Panc1 (cell line): ENCODE measurements around the gene GMPPA. TPM values are rescaled to one million over a fixed set of nuclear protein-coding genes. Genes with fewer than 3 reads are reported as not detected.

ENCODE experiments used
- ATAC-seq: fragments of 200-7000 bp; cut with Tn5 transposase; 2 replicates; pipeline ENCODE4 v1.9.1; 2020; ENCODE audit warnings: mild to moderate bottlenecking, moderate library complexity
- BruUV-seq: library from RNA; stranded (reverse); fragments of 400-500 nt; replicated peaks from 2 replicates; lab custom pipeline; 2021; lab: Mats Ljungman, UMichigan
- CTCF ChIA-PET: fragments of 300-600 bp; sonication (Branson Sonifier 250); formaldehyde crosslinking; loops from one replicate; lab custom pipeline; 2022; ENCODE audit warnings: antibody characterized with exemption; lab: Charles Lee
- POLR2A ChIA-PET: fragments of 300-600 bp; sonication (Branson Sonifier 250); formaldehyde crosslinking; loops from one replicate; lab custom pipeline; 2022; ENCODE audit warnings: antibody characterized with exemption; lab: Charles Lee
- DNase-seq: peaks from one replicate; pipeline ENCODE4 v3.0.0-alpha.2; 2010; ENCODE audit warnings: low read depth, low spot score
- H3K27ac ChIP-seq: 2 replicates; pipeline ENCODE4 v1.5.1; 2011; ENCODE audit warnings: mild to moderate bottlenecking, low read length, inconsistent platforms
- H3K27me3 ChIP-seq: fragments of 200-500 bp; sonication (Bioruptor generic); 2 replicates; pipeline ENCODE4 v1.6.0; 2014; ENCODE audit warnings: low read length, inconsistent platforms; ENCODE audit not compliant: control insufficient read depth, insufficient read depth
- H3K36me3 ChIP-seq: fragments of 200-500 bp; sonication (Bioruptor generic); 2 replicates; pipeline ENCODE4 v1.5.1; 2014; ENCODE audit warnings: inconsistent platforms, mild to moderate bottlenecking, low read length, moderate library complexity; ENCODE audit not compliant: control insufficient read depth, insufficient read depth
- H3K4me1 ChIP-seq: 2 replicates; pipeline ENCODE4 v1.5.1; 2011; ENCODE audit warnings: inconsistent platforms, mild to moderate bottlenecking, low read length, moderate library complexity; ENCODE audit not compliant: control insufficient read depth, insufficient read depth
- H3K4me3 ChIP-seq, 2 experiments: 2 replicates each; pipeline ENCODE4 v1.5.1; 2011 to 2012; ENCODE audit warnings: low read depth in 2 of 2, low read length in 2 of 2, mild to moderate bottlenecking in 2 of 2, inconsistent platforms in 1 of 2, moderate library complexity in 1 of 2
- H3K9me3 ChIP-seq: fragments of 200-500 bp; sonication (Bioruptor generic); 2 replicates; pipeline ENCODE4 v1.5.1; 2014; ENCODE audit warnings: low read depth, mild to moderate bottlenecking, inconsistent platforms, low read length, moderate library complexity; ENCODE audit not compliant: control insufficient read depth, insufficient read depth
- CTCF ChIP-seq: fragments of 450-650 bp; IDR thresholded peaks from 2 replicates; pipeline ENCODE4 v1.5.1; 2017; ENCODE audit warnings: mild to moderate bottlenecking
- POLR2AphosphoS5 ChIP-seq: IDR thresholded peaks from 2 replicates; pipeline ENCODE4 v1.6.1; 2012; ENCODE audit warnings: mild to moderate bottlenecking, low read depth, low read length, moderate library complexity
- REST ChIP-seq, 2 experiments: IDR thresholded peaks; 2 replicates each; pipeline ENCODE4 v1.6.1; 2011 to 2012; ENCODE audit warnings: low read depth in 2 of 2, control low read depth in 1 of 2, low read length in 1 of 2, mild to moderate bottlenecking in 1 of 2, moderate library complexity in 1 of 2; ENCODE audit not compliant: insufficient read depth in 1 of 2
- SIN3A ChIP-seq: IDR thresholded peaks from 2 replicates; pipeline ENCODE4 v1.6.1; 2012; ENCODE audit warnings: low read depth, mild to moderate bottlenecking, low read length, moderate library complexity, borderline replicate concordance; ENCODE audit not compliant: insufficient read depth
- TCF7L2 ChIP-seq: IDR thresholded peaks from 2 replicates; pipeline ENCODE4 v1.6.1; 2011; ENCODE audit warnings: mild to moderate bottlenecking, low read depth, low read length, inconsistent platforms
- in situ Hi-C: cut with HindIII; loops from 2 replicates; pipeline ENCODE4 v1.10.0; 2016; ENCODE audit warnings: low sequenced_read_pairs, low pct_unique_long_range_greater_than_20kb
- intact Hi-C: fragments of 100-400 bp; cut with micrococcal nuclease; formaldehyde crosslinking; loops from one replicate; pipeline ENCODE4 v1.10.0; 2022; ENCODE audit not compliant: unreplicated experiment
- total RNA-seq: library from RNA; stranded (reverse); gene quantifications from one replicate; pipeline ENCODE4 v1.2.1, GENCODE V29; 2021; ENCODE audit not compliant: unreplicated experiment

GMPPA gene
- total RNA-seq, 1 experiment from 2014 or later, result 66.2 TPM

DNA sequence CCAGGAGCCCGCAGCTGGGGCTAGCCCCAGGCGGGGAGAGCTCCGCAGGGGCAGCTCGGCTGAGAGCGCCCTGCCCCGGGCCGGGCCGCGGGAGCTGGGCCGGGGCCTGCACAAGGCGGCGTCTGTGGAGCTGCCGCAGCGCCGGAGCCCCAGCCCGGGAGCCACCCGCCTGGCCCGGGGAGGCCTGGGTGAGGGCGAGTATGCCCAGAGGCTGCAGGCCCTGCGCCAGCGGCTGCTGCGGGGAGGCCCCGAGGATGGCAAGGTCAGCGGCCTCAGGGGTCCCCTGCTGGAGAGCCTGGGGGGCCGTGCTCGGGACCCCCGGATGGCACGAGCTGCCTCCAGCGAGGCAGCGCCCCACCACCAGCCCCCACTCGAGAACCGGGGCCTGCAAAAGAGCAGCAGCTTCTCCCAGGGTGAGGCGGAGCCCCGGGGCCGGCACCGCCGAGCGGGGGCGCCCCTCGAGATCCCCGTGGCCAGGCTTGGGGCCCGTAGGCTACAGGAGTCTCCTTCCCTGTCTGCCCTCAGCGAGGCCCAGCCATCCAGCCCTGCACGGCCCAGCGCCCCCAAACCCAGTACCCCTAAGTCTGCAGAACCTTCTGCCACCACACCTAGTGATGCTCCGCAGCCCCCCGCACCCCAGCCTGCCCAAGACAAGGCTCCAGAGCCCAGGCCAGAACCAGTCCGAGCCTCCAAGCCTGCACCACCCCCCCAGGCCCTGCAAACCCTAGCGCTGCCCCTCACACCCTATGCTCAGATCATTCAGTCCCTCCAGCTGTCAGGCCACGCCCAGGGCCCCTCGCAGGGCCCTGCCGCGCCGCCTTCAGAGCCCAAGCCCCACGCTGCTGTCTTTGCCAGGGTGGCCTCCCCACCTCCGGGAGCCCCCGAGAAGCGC is 15.0 kb upstream of the GMPPA start:
- in situ Hi-C loops, result no loop called here
- Histone ChIP-seq H3K4me3 (peak overlapping the region in 1 of 2 experiments; percentile 8; a peak in 1 of 4 replicates), H3K27ac (no peak overlapping the region), H3K4me1 (no peaks in the 10 kb centered on the region), H3K9me3 (no peaks in the 10 kb centered on the region), H3K27me3 (no peaks in the 10 kb centered on the region), H3K36me3 (no peaks in the 10 kb centered on the region)
- BruUV-seq, result no TSS peak
- intact Hi-C loops, result no loop called here
- DNase-seq, result no peak
- ATAC-seq, result no peak
- TF ChIP-seq REST (IDR thresholded peaks at IDR 0.05; ENCODE audit: insufficient read depth in 1 of 2, low read depth in 2 of 2, low read length in 1 of 2) (no peak), TCF7L2 (no peak), CTCF (no peak), POLR2AphosphoS5 (no peak), SIN3A (no peak)
- ChIA-PET CTCF (interaction anchor here (0.7 kb wide), 1 partner anchor 37 kb away, joined by 6 read pairs; no protein-coding TSS in a partner anchor), POLR2A (no interaction called here)

DNA sequence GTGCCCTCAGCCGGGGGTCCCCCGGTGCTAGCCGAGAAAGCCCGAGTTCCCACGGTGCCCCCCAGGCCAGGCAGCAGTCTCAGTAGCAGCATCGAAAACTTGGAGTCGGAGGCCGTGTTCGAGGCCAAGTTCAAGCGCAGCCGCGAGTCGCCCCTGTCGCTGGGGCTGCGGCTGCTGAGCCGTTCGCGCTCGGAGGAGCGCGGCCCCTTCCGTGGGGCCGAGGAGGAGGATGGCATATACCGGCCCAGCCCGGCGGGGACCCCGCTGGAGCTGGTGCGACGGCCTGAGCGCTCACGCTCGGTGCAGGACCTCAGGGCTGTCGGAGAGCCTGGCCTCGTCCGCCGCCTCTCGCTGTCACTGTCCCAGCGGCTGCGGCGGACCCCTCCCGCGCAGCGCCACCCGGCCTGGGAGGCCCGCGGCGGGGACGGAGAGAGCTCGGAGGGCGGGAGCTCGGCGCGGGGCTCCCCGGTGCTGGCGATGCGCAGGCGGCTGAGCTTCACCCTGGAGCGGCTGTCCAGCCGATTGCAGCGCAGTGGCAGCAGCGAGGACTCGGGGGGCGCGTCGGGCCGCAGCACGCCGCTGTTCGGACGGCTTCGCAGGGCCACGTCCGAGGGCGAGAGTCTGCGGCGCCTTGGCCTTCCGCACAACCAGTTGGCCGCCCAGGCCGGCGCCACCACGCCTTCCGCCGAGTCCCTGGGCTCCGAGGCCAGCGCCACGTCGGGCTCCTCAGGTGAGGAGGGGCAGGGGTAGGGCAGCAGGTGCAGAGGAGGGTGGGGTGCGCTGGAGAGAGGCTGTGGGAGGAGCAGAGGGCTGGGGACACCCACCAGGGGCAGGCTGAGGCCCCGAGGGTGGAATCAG is 14.1 kb upstream of the GMPPA start:
- Histone ChIP-seq H3K36me3 (no peaks in the 10 kb centered on the region), H3K27me3 (no peaks in the 10 kb centered on the region), H3K4me1 (no peaks in the 10 kb centered on the region), H3K9me3 (no peaks in the 10 kb centered on the region), H3K27ac (no peak overlapping the region), H3K4me3 (peak overlapping the region in 1 of 2 experiments; percentile 8; a peak in 1 of 4 replicates)
- no TSS peak for BruUV-seq
- intact Hi-C loops, result no loop called here
- CTCF ChIA-PET, result interaction anchor here (0.7 kb wide), 1 partner anchor 36 kb away, joined by 6 read pairs; no protein-coding TSS in a partner anchor
- DNase-seq, result no peak
- ATAC-seq, result no peak
- no peak for TF ChIP-seq POLR2AphosphoS5
- no peak for TF ChIP-seq SIN3A
- TF ChIP-seq TCF7L2, result no peak
- TF ChIP-seq REST (IDR thresholded peaks at IDR 0.05; ENCODE audit: insufficient read depth in 1 of 2, low read depth in 2 of 2, low read length in 1 of 2), result no peak
- no peak for TF ChIP-seq CTCF
- in situ Hi-C loops, result no loop called here
- POLR2A ChIA-PET, result interaction anchor here (0.5 kb wide), 1 partner anchor 7 kb away, joined by 7 read pairs; no protein-coding TSS in a partner anchor
